H1 (cell line): ENCODE data around the gene SMIM41. TPM values are rescaled to one million over a fixed set of nuclear protein-coding genes. Genes with fewer than 3 reads are reported as not detected.

ENCODE experiments used
- CTCF ChIA-PET: fragments of 300-600 bp; sonication (Branson Sonifier 250); formaldehyde crosslinking; loops from one replicate; lab custom pipeline; 2021; ENCODE audit not compliant: partially characterized antibody; lab: Charles Lee
- POLR2A ChIA-PET: fragments of 300-600 bp; sonication (Branson Sonifier 250); formaldehyde crosslinking; loops from one replicate; lab custom pipeline; 2021; ENCODE audit warnings: inconsistent platforms; ENCODE audit not compliant: partially characterized antibody; lab: Charles Lee
- DNase-seq, 2 experiments: peaks; one replicate each; pipeline versions ENCODE4 v3.0.0 to v3.0.0-alpha.2; 2010 to 2022; ENCODE audit warnings: low spot score in 2 of 2, low read depth in 1 of 2, mixed read lengths in 1 of 2
- FAIRE-seq: peaks from 2 replicates; lab custom pipeline; 2011; peaks lifted over from hg19 to GRCh38; lab: Jason Lieb, UNC
- H2AFZ ChIP-seq: 2 replicates; pipeline ENCODE4 v1.8.1; 2012; ENCODE audit warnings: low read length, inconsistent platforms
- H2AK5ac ChIP-seq: 2 replicates; pipeline ENCODE4 v1.6.1; 2013; ENCODE audit warnings: low read depth, low read length
- H2BK120ac ChIP-seq: replicated peaks from 2 replicates; pipeline ENCODE3; 2013; ENCODE audit warnings: low read depth, low read length, inconsistent platforms
- H2BK12ac ChIP-seq: 2 replicates; pipeline ENCODE4 v1.6.1; 2013; ENCODE audit warnings: low read depth, low read length
- H2BK15ac ChIP-seq: 2 replicates; pipeline ENCODE4 v1.6.1; 2013; ENCODE audit warnings: low read length
- H2BK20ac ChIP-seq: 2 replicates; pipeline ENCODE4 v1.6.1; 2013; ENCODE audit warnings: low read length
- H2BK5ac ChIP-seq: 2 replicates; pipeline ENCODE4 v1.6.1; 2013; ENCODE audit warnings: low read depth, low read length
- H3K14ac ChIP-seq: 2 replicates; pipeline ENCODE4 v1.6.1; 2013; ENCODE audit warnings: inconsistent platforms; ENCODE audit not compliant: insufficient read length
- H3K18ac ChIP-seq: 2 replicates; pipeline ENCODE4 v1.6.1; 2013; ENCODE audit warnings: low read length; ENCODE audit errors: extremely low read depth
- H3K23ac ChIP-seq: 2 replicates; pipeline ENCODE4 v1.6.1; 2013; ENCODE audit warnings: inconsistent platforms; ENCODE audit not compliant: insufficient read length
- H3K23me2 ChIP-seq: 2 replicates; pipeline ENCODE4 v1.6.1; 2013; ENCODE audit warnings: low read depth, low read length
- H3K27ac ChIP-seq: 2 replicates; pipeline ENCODE4 v1.6.1; 2011; ENCODE audit warnings: low read depth, low read length, inconsistent platforms
- H3K27me3 ChIP-seq, 4 experiments: replicated peaks in 1 of 4; 1 replicate in 1 of 4; 2 replicates in 3 of 4; pipeline versions ENCODE4 v1.6.1 to v1.8.1; 2011 to 2013; ENCODE audit warnings: low read length in 3 of 4, mild to moderate bottlenecking in 3 of 4, inconsistent platforms in 2 of 4, mixed read lengths in 2 of 4, moderate library complexity in 1 of 4; ENCODE audit not compliant: control insufficient read depth in 3 of 4, insufficient read depth in 3 of 4; ENCODE audit errors: extremely low read depth in 1 of 4
- H3K36me3 ChIP-seq, 4 experiments: 2 replicates each; pipeline versions ENCODE4 v1.6.1 to v1.8.1; 2011 to 2013; ENCODE audit warnings: mild to moderate bottlenecking in 4 of 4, low read length in 3 of 4, moderate library complexity in 2 of 4, control low read depth in 1 of 4, inconsistent platforms in 1 of 4; ENCODE audit not compliant: insufficient read depth in 4 of 4, control insufficient read depth in 2 of 4
- H3K4ac ChIP-seq: replicated peaks from 2 replicates; pipeline ENCODE3; 2013; ENCODE audit warnings: low read length, low read depth, mixed read lengths, inconsistent platforms; ENCODE audit not compliant: insufficient read length
- H3K4me1 ChIP-seq, 4 experiments: replicated peaks in 1 of 4; 1 replicate in 1 of 4; 2 replicates in 3 of 4; pipeline versions ENCODE4 v1.6.1 to v1.8.1; 2011 to 2013; ENCODE audit warnings: low read length in 3 of 4, inconsistent platforms in 2 of 4, mixed read lengths in 1 of 4; ENCODE audit not compliant: insufficient read depth in 4 of 4, control insufficient read depth in 3 of 4
- H3K4me2 ChIP-seq, 2 experiments: 2 replicates each; pipeline versions ENCODE4 v1.6.1 to v1.8.1; 2011 to 2013; ENCODE audit warnings: low read depth in 2 of 2, low read length in 2 of 2, control low read depth in 1 of 2, inconsistent platforms in 1 of 2, mild to moderate bottlenecking in 1 of 2; ENCODE audit not compliant: insufficient read depth in 1 of 2
- H3K4me3 ChIP-seq, 4 experiments: fragments of 200-600, 300-600 bp in 1 of 4; sonication (generic), shearing (Covaris generic), sonication (Bioruptor Twin) in 1 of 4; 2 replicates each; pipeline versions ENCODE4 v1.5.1 to v1.8.1; 2011 to 2016; ENCODE audit warnings: low read length in 4 of 4, low read depth in 3 of 4, control low read depth in 2 of 4, inconsistent platforms in 2 of 4, mild to moderate bottlenecking in 2 of 4, mixed read lengths in 1 of 4, moderate library complexity in 1 of 4; ENCODE audit not compliant: insufficient read depth in 2 of 4; ENCODE audit errors: extremely low read depth in 1 of 4
- H3K56ac ChIP-seq: replicated peaks from 2 replicates; pipeline ENCODE3; 2013; ENCODE audit warnings: low read depth, mild to moderate bottlenecking, mixed read lengths, low read length, inconsistent platforms; ENCODE audit not compliant: insufficient read length
- H3K79me1 ChIP-seq: 2 replicates; pipeline ENCODE4 v1.6.1; 2013; ENCODE audit warnings: low read depth, low read length, control low read depth
- H3K79me2 ChIP-seq, 2 experiments: 2 replicates each; pipeline versions ENCODE4 v1.6.1 to v1.8.1; 2012 to 2013; ENCODE audit warnings: low read length in 2 of 2, mild to moderate bottlenecking in 2 of 2, inconsistent platforms in 1 of 2; ENCODE audit not compliant: insufficient read depth in 2 of 2, control insufficient read depth in 1 of 2
- H3K9ac ChIP-seq, 4 experiments: replicated peaks in 1 of 4; 1 replicate in 1 of 4; 2 replicates in 3 of 4; pipeline versions ENCODE4 v1.6.1 to v1.8.1; 2011 to 2013; ENCODE audit warnings: low read depth in 3 of 4, low read length in 3 of 4, control low read depth in 2 of 4, mild to moderate bottlenecking in 2 of 4, moderate library complexity in 2 of 4, inconsistent platforms in 1 of 4; ENCODE audit errors: extremely low read depth in 1 of 4
- H3K9me3 ChIP-seq, 2 experiments: 2 replicates each; pipeline versions ENCODE4 v1.6.1 to v1.8.1; 2012 to 2013; ENCODE audit warnings: mild to moderate bottlenecking in 2 of 2, moderate library complexity in 2 of 2, control low read depth in 1 of 2, inconsistent platforms in 1 of 2, low read depth in 1 of 2, low read length in 1 of 2, mixed read lengths in 1 of 2; ENCODE audit not compliant: insufficient read depth in 2 of 2
- H4K20me1 ChIP-seq, 2 experiments: replicated peaks in 1 of 2; 2 replicates each; pipeline versions ENCODE3 to v1.8.1; 2011 to 2013; ENCODE audit warnings: inconsistent platforms in 2 of 2, low read length in 2 of 2, mild to moderate bottlenecking in 1 of 2; ENCODE audit not compliant: insufficient read depth in 2 of 2, control insufficient read depth in 1 of 2
- H4K5ac ChIP-seq: 2 replicates; pipeline ENCODE4 v1.6.1; 2013; ENCODE audit warnings: low read length, low read depth, mixed read lengths, inconsistent platforms; ENCODE audit not compliant: insufficient read length
- H4K8ac ChIP-seq: 2 replicates; pipeline ENCODE4 v1.8.0; 2013; ENCODE audit warnings: mild to moderate bottlenecking, moderate library complexity, low read length, inconsistent platforms; ENCODE audit not compliant: insufficient read depth; ENCODE audit errors: extremely low read depth
- H4K91ac ChIP-seq: replicated peaks from 2 replicates; pipeline ENCODE3; 2013; ENCODE audit warnings: low read length, mixed read lengths, inconsistent platforms; ENCODE audit not compliant: insufficient read length
- CEBPB ChIP-seq: IDR thresholded peaks from 2 replicates; pipeline ENCODE4 v1.6.1; 2012; ENCODE audit warnings: low read depth, low read length
- CHD1 ChIP-seq: IDR thresholded peaks from 2 replicates; pipeline ENCODE4 v1.6.1; 2012; ENCODE audit warnings: low read depth, low read length, improper control_type of control experiment
- GABPA ChIP-seq: IDR thresholded peaks from 2 replicates; pipeline ENCODE4 v1.6.1; 2011; ENCODE audit warnings: mild to moderate bottlenecking, low read length, moderate library complexity, borderline replicate concordance; ENCODE audit not compliant: insufficient read depth
- HDAC2 ChIP-seq, 2 experiments: fragments of 300-600 bp in 1 of 2; sonication (generic) in 1 of 2; IDR thresholded peaks; 2 replicates each; pipeline ENCODE4 v1.6.1; 2011 to 2012; ENCODE audit warnings: low read depth in 2 of 2, low read length in 2 of 2, mild to moderate bottlenecking in 2 of 2, moderate library complexity in 2 of 2, borderline replicate concordance in 1 of 2, inconsistent platforms in 1 of 2
- KDM1A ChIP-seq: fragments of 200-600, 300-600 bp; sonication (generic); IDR thresholded peaks from 2 replicates; pipeline ENCODE4 v1.7.1; 2016; ENCODE audit warnings: mild to moderate bottlenecking, low read length, borderline replicate concordance
- RXRA ChIP-seq: IDR thresholded peaks from 2 replicates; pipeline ENCODE4 v1.6.1; 2011; ENCODE audit warnings: low read depth, mild to moderate bottlenecking, low read length, moderate library complexity; ENCODE audit not compliant: insufficient read depth
- SP1 ChIP-seq: IDR thresholded peaks from 2 replicates; pipeline ENCODE4 v1.6.1; 2011; ENCODE audit warnings: low read depth, low read length
- WGBS, 2 experiments: shearing (Covaris generic) in 1 of 2; methylation state at CpG; one replicate each; pipeline versions ENCODE4 v1.1.6 to v1.1.7; 2013 to 2015; ENCODE audit warnings: low lambda C conversion rate in 2 of 2, mixed read lengths in 2 of 2, inconsistent platforms in 1 of 2, low coverage in 1 of 2, missing lambda C conversion rate in 1 of 2; ENCODE audit not compliant: insufficient replicate concordance in 2 of 2, insufficient coverage in 1 of 2, insufficient read length in 1 of 2; ENCODE audit errors: extremely low coverage in 1 of 2, missing lambda C conversion rate in 1 of 2; 5-methylcytosine and 5-hydroxymethylcytosine counted together
- polyA plus RNA-seq, 7 experiments: library from polyadenylated mRNA; depleted of rRNA in 3 of 7; stranded (reverse) in 5 of 7; unstranded in 2 of 7; fragments of >200 nt in 5 of 7; fragments of 200-250 nt in 2 of 7; gene quantifications; 1 replicate in 5 of 7; 2 replicates in 1 of 7; 4 replicates in 1 of 7; pipeline versions ENCODE4 v1.2.1 to v1.2.3, GENCODE V29; 2011 to 2013; ENCODE audit warnings: missing spikeins in 2 of 7, mixed read lengths in 2 of 7
- total RNA-seq: library from RNA; stranded (reverse); fragmentation: NEBNext Ultra II Directional; extraction: Animal tissue kit (Norgen Biotek cat#: 25700); gene quantifications from 2 replicates; pipeline ENCODE4 v1.2.1, GENCODE V29; 2021

The SMIM41 gene
- total and polyA plus RNA-seq, 2 of the 8 experiments (the other 6 are each of a cell fraction or from before 2014, with no cell fraction given): 0.28 to 0.98 TPM

DNA sequence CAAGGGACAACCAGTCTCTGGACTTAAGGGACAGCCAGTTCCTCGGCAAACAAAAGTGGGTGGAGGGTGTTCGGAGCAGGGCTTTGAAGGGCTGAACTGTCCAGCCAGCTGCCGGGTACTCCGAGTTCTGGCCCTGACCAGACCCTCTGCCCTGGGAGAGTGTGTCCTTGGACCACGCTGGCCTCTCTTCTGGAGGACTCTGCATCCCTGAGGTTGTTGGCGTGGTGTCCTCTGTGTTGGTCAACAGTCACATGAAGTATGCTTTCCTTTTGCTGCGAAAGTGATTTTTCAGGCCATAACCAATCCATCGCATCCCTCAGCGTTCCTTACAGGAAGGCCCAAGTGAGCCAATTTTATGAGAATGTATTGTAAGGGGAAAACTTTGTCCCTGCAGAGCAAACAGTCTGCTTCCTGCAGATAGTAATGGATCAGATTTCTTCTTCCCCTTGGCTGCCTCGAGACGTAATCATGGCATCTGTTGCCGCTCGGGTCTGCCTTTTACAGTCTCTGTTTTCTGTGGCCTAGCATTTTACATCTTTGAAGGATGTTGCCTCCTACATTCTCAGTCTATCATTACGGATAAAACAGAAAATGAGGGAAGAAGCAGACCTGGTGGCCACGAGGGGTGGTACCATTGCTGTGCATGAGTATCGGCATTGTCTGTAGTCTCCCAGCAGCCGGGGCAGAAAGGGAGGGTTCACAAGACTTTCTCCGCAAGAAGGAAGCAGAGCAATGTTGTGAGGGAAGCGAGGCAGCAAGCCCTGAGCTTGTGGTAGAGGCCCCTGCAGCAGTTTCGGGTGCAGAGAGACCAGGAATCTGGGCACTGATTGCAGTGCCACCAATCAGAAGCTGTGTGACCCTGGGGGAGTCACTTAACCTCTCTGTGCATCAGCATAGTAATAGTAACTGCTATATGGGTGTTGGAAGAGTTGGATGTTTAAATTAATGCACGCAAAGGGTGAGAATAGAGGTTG is 47.4 kb downstream of the SMIM41 start:
- peak overlapping the region; percentile 40 for H4K5ac ChIP-seq
- H3K27me3 ChIP-seq: no peaks in the 10 kb centered on the region
- H2AK5ac ChIP-seq: peak overlapping the region; percentile 86
- WGBS, 2 experiments: 87% methylated on average over 21 of the region's 21 CpGs; no CpG with 5 or more reads in 1 of the 2 experiments
- no peaks in the 10 kb centered on the region for H3K36me3 ChIP-seq
- no peak for DNase-seq
- peak overlapping the region; percentile 99 for H4K91ac ChIP-seq
- H2AFZ ChIP-seq: peak overlapping the region; percentile 26; the same call in 1 of the 2 replicates
- no peak overlapping the region for H3K9ac ChIP-seq
- H3K27ac ChIP-seq: peak overlapping the region; percentile 71; the same call in 1 of the 2 replicates
- H3K56ac ChIP-seq: no peak overlapping the region
- H3K79me1 ChIP-seq: no peaks in the 10 kb centered on the region
- 0 out of 2 replicates have a peak, but pooled peaks cover 2% of the 10 kb centered on the region for H3K23me2 ChIP-seq
- peak overlapping the region; percentile 40 for H3K4ac ChIP-seq
- POLR2A ChIA-PET: interaction anchor here (1.1 to 3.0 kb wide), 5 partner anchors 9 to 117 kb away, joined by 3 to 10 read pairs (median 5); partner anchors contain the start of gene SMIM41
- peak overlapping the region; percentile 97; the same call in 1 of the 2 replicates for H2BK20ac ChIP-seq
- H3K79me2 ChIP-seq: no peaks in the 10 kb centered on the region
- TF ChIP-seq RXRA (no peak), GABPA (no peak), KDM1A (peak; percentile 93; the same call in 1 of the 2 replicates), SP1 (no peak), HDAC2 (IDR thresholded peaks at IDR 0.05; ENCODE audit: borderline replicate concordance in 1 of 2, low read depth in 2 of 2, low read length in 2 of 2) (peak in 1 of 2 experiments; percentile 60; a peak in 1 of 4 replicates), CHD1 (no peak), CEBPB (no peak)
- TF ChIP-seq, all 59 proteins: peak for 2
- peak overlapping the region; percentile 95 for H3K18ac ChIP-seq
- no peak overlapping the region for H3K14ac ChIP-seq
- H2BK120ac ChIP-seq: peak overlapping the region; percentile 60
- H2BK5ac ChIP-seq: peak overlapping the region; percentile 89; the same call in 1 of the 2 replicates
- no peaks in the 10 kb centered on the region for H4K20me1 ChIP-seq
- peak overlapping the region; percentile 94 for H2BK12ac ChIP-seq
- H3K4me2 ChIP-seq: peak overlapping the region in 1 of 2 experiments; percentile 49; a peak in 1 of 4 replicates
- H3K4me3 ChIP-seq: no peak overlapping the region
- no peak for FAIRE-seq
- peaks cover 23 to 48% (median 34%) of the 10 kb centered on the region in 4 experiments for H3K4me1 ChIP-seq
- H3K9me3 ChIP-seq: no peaks in the 10 kb centered on the region
- peak overlapping the region; percentile 69; the same call in 1 of the 2 replicates for H4K8ac ChIP-seq
- no peak overlapping the region for H3K23ac ChIP-seq
- CTCF ChIA-PET: interaction anchor here (0.6 to 12.6 kb wide), 17 partner anchors 9 to 269 kb away, joined by 3 to 338 read pairs (median 4); partner anchors contain the start of gene SMIM41
- H2BK15ac ChIP-seq: peak overlapping the region; percentile 73
